Measurements from ENCODE around the gene SEMA4D. TPM values are rescaled to one million over a fixed set of nuclear protein-coding genes. Genes with fewer than 3 reads are reported as not detected.

The SEMA4D gene
- total RNA-seq, 1 donor from 2014 or later: 79.7 TPM

DNA sequence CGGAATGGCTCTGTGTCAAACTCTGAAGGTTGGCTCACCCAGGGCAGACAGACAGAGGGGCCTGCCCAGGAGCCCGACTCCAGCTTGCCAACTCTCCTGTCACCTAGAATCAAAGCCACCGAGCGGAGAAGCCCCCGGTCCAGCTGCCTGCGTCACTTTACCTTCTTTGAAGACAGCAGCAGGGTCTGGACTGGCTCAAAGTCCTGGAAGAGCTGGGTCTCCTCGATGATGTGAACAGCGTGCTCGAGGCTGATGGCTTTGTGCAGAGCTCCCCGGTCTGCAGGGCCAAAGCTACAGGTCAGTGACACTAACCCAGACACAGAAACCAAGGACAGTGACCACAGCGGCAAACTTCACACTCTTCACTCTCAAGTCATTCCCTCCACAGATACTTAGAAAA, 111.7 kb downstream of the SEMA4D start:
- Mint-ChIP-seq H3K9me3 (no peaks in the 10 kb centered on the region), H3K4me3 (no peak overlapping the region), H3K27ac (peak overlapping the region; percentile 10), H3K27me3 (no peaks in the 10 kb centered on the region), H3K4me1 (peaks cover 28% of the 10 kb centered on the region), H3K36me3 (ENCODE audit: low read depth) (peaks cover 94% of the 10 kb centered on the region)
- no peak for TF ChIP-seq CTCF (IDR thresholded peaks at IDR 0.05)
- DNase-seq (no peak), ATAC-seq (ENCODE audit: low read depth) (no peak)
- ChIA-PET CTCF (no interaction called here), POLR2A (interaction anchor here (1.1 kb wide), 1 partner anchor 61 kb away, joined by 3 read pairs; no protein-coding TSS in a partner anchor)
- intact Hi-C loops (cut with micrococcal nuclease): no loop called here

DNA sequence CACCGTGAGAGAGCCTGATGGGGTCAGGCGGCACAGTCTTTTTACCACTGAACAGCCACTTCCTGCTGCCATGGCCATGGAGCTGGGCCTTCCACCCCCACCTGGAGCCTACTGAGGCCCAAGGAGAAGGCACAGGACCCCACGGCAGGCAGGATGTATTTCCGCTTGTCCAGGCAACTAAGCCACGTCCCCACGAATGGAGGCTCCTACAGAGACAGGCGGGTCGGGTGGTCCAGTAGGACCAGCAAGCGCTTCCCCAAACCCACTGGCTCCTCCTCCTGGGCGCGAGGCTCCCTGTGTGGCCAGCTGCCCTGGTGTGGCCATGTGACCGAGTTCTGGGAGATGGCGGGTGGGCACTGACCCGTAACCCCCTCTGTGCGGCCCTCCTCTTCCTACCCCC, 113.1 kb downstream of the SEMA4D start:
- peaks cover 28% of the 10 kb centered on the region for H3K4me1 Mint-ChIP-seq
- H3K27ac Mint-ChIP-seq: no peak overlapping the region
- ChIA-PET POLR2A (no interaction called here), CTCF (interaction anchor here (4.3 kb wide), 1 partner anchor 164 kb away, joined by 19 read pairs; no protein-coding TSS in a partner anchor)
- DNase-seq (no peak), ATAC-seq (ENCODE audit: low read depth) (no peak)
- intact Hi-C loops (cut with micrococcal nuclease): no loop called here
- no peaks in the 10 kb centered on the region for H3K27me3 Mint-ChIP-seq
- TF ChIP-seq CTCF (IDR thresholded peaks at IDR 0.05): no peak
- no peak overlapping the region for H3K4me3 Mint-ChIP-seq
- H3K9me3 Mint-ChIP-seq: no peaks in the 10 kb centered on the region
- peaks cover 90% of the 10 kb centered on the region for H3K36me3 Mint-ChIP-seq (ENCODE audit: low read depth)

GRCh38 chr9:89383721-89384300, 114.1 kb downstream of the SEMA4D start:
- no peak for TF ChIP-seq CTCF (IDR thresholded peaks at IDR 0.05)
- Mint-ChIP-seq H3K27me3 (no peaks in the 10 kb centered on the region), H3K4me1 (peaks cover 28% of the 10 kb centered on the region), H3K9me3 (no peaks in the 10 kb centered on the region), H3K27ac (peak overlapping the region; percentile 70), H3K36me3 (ENCODE audit: low read depth) (peaks cover 89% of the 10 kb centered on the region), H3K4me3 (no peak overlapping the region)
- intact Hi-C loops (cut with micrococcal nuclease): loop anchor here (2.0 kb wide), 1 partner anchor 165 kb away; no protein-coding TSS in a partner anchor
- POLR2A ChIA-PET: no interaction called here
- DNase-seq: no peak
- CTCF ChIA-PET: interaction anchor here (4.3 kb wide), 1 partner anchor 165 kb away, joined by 19 read pairs; no protein-coding TSS in a partner anchor
- no peak for ATAC-seq (ENCODE audit: low read depth)

- ATAC-seq (ENCODE audit: low read depth) (peak; percentile 49), DNase-seq (no peak)
- Mint-ChIP-seq H3K4me1 (peaks cover 28% of the 10 kb centered on the region), H3K36me3 (ENCODE audit: low read depth) (peaks cover 89% of the 10 kb centered on the region), H3K27ac (peak overlapping the region; percentile 70), H3K4me3 (peak overlapping the region; percentile 12), H3K27me3 (no peaks in the 10 kb centered on the region), H3K9me3 (no peaks in the 10 kb centered on the region)
- intact Hi-C loops (cut with micrococcal nuclease): loop anchor here (2.0 kb wide), 1 partner anchor 166 kb away; no protein-coding TSS in a partner anchor
- POLR2A ChIA-PET: interaction anchor here (1.1 kb wide), 1 partner anchor 72 kb away, joined by 3 read pairs; the partner anchor contains the start of gene CKS2
- TF ChIP-seq CTCF (IDR thresholded peaks at IDR 0.05): no peak
- CTCF ChIA-PET: interaction anchor here (4.3 kb wide), 1 partner anchor 166 kb away, joined by 19 read pairs; no protein-coding TSS in a partner anchor
These were observed 114.7 kb downstream of the SEMA4D start for GRCh38 chr9:89383030-89383720.

Data from activated B cell treated with CpG ODN at 0.5 μM for 24 hours (primary cell).